Endothelial cell of umbilical vein (primary cell): ENCODE results near the gene LPAR5. TPM values are rescaled to one million over a fixed set of nuclear protein-coding genes. Genes with fewer than 3 reads are reported as not detected.

Experiments used
- BruUV-seq: library from RNA; stranded (reverse); fragments of 400-500 nt; replicated peaks from 2 replicates; lab custom pipeline; 2021; lab: Mats Ljungman, UMichigan
- CTCF ChIA-PET: fragments of 300-600, 350-600 bp; sonication (Branson Sonifier 250); formaldehyde crosslinking; loops from one replicate; lab custom pipeline; 2021; ENCODE audit warnings: antibody characterized with exemption, inconsistent platforms; lab: Charles Lee
- POLR2A ChIA-PET: fragments of 300-600, 350-600 bp; sonication (Branson Sonifier 250); formaldehyde crosslinking; loops from one replicate; lab custom pipeline; 2021; ENCODE audit warnings: antibody characterized with exemption, inconsistent platforms; lab: Charles Lee
- DNase-seq: peaks from one replicate; pipeline ENCODE4 v3.0.0-alpha.2; 2011; ENCODE audit warnings: low read depth, low spot score
- FAIRE-seq: peaks from 2 replicates; lab custom pipeline; 2011; peaks lifted over from hg19 to GRCh38; lab: Jason Lieb, UNC
- H2AFZ ChIP-seq: 2 replicates; pipeline ENCODE4 v1.6.0; 2012; ENCODE audit warnings: low read depth, low read length, control low read depth, inconsistent platforms
- H3K27ac ChIP-seq: 2 replicates; pipeline ENCODE4 v1.5.1; 2011; ENCODE audit warnings: low read depth, mild to moderate bottlenecking, control low read depth, low read length, moderate library complexity; ENCODE audit not compliant: insufficient read depth
- H3K27me3 ChIP-seq, 2 experiments: 2 replicates each; pipeline versions ENCODE4 v1.6.0 to v1.6.1; 2011; ENCODE audit warnings: low read length in 2 of 2, mixed read lengths in 1 of 2; ENCODE audit not compliant: control insufficient read depth in 2 of 2, insufficient read depth in 2 of 2
- H3K36me3 ChIP-seq, 2 experiments: 2 replicates in 1 of 2; 3 replicates in 1 of 2; pipeline ENCODE4 v1.5.1; 2011; ENCODE audit warnings: low read length in 2 of 2, mild to moderate bottlenecking in 1 of 2, moderate library complexity in 1 of 2; ENCODE audit not compliant: control insufficient read depth in 2 of 2, insufficient read depth in 2 of 2; ENCODE audit errors: extremely low read depth in 1 of 2
- H3K4me1 ChIP-seq: 3 replicates; pipeline ENCODE4 v1.5.1; 2011; ENCODE audit warnings: mild to moderate bottlenecking, low read length; ENCODE audit not compliant: control insufficient read depth, insufficient read depth; ENCODE audit errors: extremely low read depth
- H3K4me2 ChIP-seq: 2 replicates; pipeline ENCODE4 v1.6.1; 2011; ENCODE audit warnings: low read length, control low read depth, mixed read lengths; ENCODE audit not compliant: insufficient read depth
- H3K4me3 ChIP-seq, 3 experiments: fragments of 200-600 bp in 1 of 3; sonication (generic), shearing (Covaris generic) in 1 of 3; replicated peaks in 1 of 3; 2 replicates each; pipeline ENCODE4 v1.5.1; 2011 to 2016; ENCODE audit warnings: control low read depth in 3 of 3, low read length in 3 of 3, mild to moderate bottlenecking in 2 of 3, inconsistent platforms in 1 of 3, low read depth in 1 of 3, moderate library complexity in 1 of 3; ENCODE audit not compliant: insufficient read depth in 1 of 3
- H3K79me2 ChIP-seq: 2 replicates; pipeline ENCODE4 v1.6.0; 2012; ENCODE audit warnings: low read length, inconsistent platforms; ENCODE audit not compliant: control insufficient read depth, insufficient read depth
- H3K9ac ChIP-seq: replicated peaks from 2 replicates; pipeline ENCODE3; 2011; ENCODE audit warnings: low read length, control low read depth; ENCODE audit not compliant: insufficient read depth; ENCODE audit errors: extremely low read depth
- H3K9me1 ChIP-seq: replicated peaks from 3 replicates; pipeline ENCODE4 v1.6.0; 2011; ENCODE audit warnings: mild to moderate bottlenecking, low read length; ENCODE audit not compliant: control insufficient read depth, insufficient read depth; ENCODE audit errors: extremely low read depth
- H3K9me3 ChIP-seq: replicated peaks from 2 replicates; pipeline ENCODE4 v1.5.1; 2012; ENCODE audit warnings: low read length, inconsistent platforms; ENCODE audit not compliant: control insufficient read depth, insufficient read depth
- H4K20me1 ChIP-seq: replicated peaks from 2 replicates; pipeline ENCODE3; 2011; ENCODE audit warnings: mild to moderate bottlenecking, low read length; ENCODE audit not compliant: control insufficient read depth, insufficient read depth; ENCODE audit errors: extremely low read depth
- CTCF ChIP-seq, 2 donors: IDR thresholded peaks; 1 replicate in 1 of 2; 2 replicates in 1 of 2; pipeline ENCODE4 v1.5.1; 2011; ENCODE audit warnings: low read length in 2 of 2, mild to moderate bottlenecking in 2 of 2, moderate library complexity in 2 of 2, control low read depth in 1 of 2, inconsistent platforms in 1 of 2, low read depth in 1 of 2; ENCODE audit not compliant: insufficient read depth in 1 of 2; ENCODE audit errors: extremely low read depth in 1 of 2
- EZH2 ChIP-seq: IDR thresholded peaks from 2 replicates; pipeline ENCODE4 v1.6.1; 2012; ENCODE audit warnings: borderline replicate concordance, low read depth, mild to moderate bottlenecking, moderate library complexity, low read length, inconsistent platforms; ENCODE audit not compliant: severe bottlenecking
- FOS ChIP-seq: IDR thresholded peaks from 2 replicates; pipeline ENCODE4 v1.6.1; 2011; ENCODE audit warnings: mild to moderate bottlenecking, low read length, moderate library complexity, borderline replicate concordance; ENCODE audit not compliant: insufficient read depth
- GATA2 ChIP-seq: IDR thresholded peaks from 2 replicates; pipeline ENCODE4 v1.7.0; 2011; ENCODE audit warnings: low read depth, mild to moderate bottlenecking, moderate library complexity, mixed read lengths, low read length; ENCODE audit not compliant: insufficient read length, insufficient read depth
- JUN ChIP-seq: IDR thresholded peaks from 2 replicates; pipeline ENCODE4 v1.6.1; 2011; ENCODE audit warnings: borderline replicate concordance, low read depth; ENCODE audit not compliant: insufficient read length, insufficient read depth
- MAX ChIP-seq: IDR thresholded peaks from 2 replicates; pipeline ENCODE4 v1.6.1; 2011; ENCODE audit not compliant: insufficient read depth, insufficient read length
- MYC ChIP-seq: IDR thresholded peaks from one replicate; pipeline ENCODE4 v1.6.1; 2011; ENCODE audit warnings: mild to moderate bottlenecking, low read depth, low read length
- POLR2A ChIP-seq: IDR thresholded peaks from 2 replicates; pipeline ENCODE4 v1.6.1; 2012; ENCODE audit warnings: low read depth, mild to moderate bottlenecking, control low read depth, low read length
- POLR2AphosphoS5 ChIP-seq: IDR thresholded peaks from 2 replicates; pipeline ENCODE4 v1.6.1; 2012; ENCODE audit warnings: low read depth, mild to moderate bottlenecking, control low read depth, low read length, moderate library complexity; ENCODE audit not compliant: insufficient read depth
- dilution Hi-C: fragments of 300-500 bp; cut with MboI; formaldehyde crosslinking; loops from one replicate; pipeline ENCODE4 v1.15.0; 2019; ENCODE audit warnings: low sequenced_read_pairs; ENCODE audit not compliant: extremely low pct_ligation_motif_present
- intact Hi-C: fragments of 100-400 bp; cut with micrococcal nuclease; formaldehyde crosslinking; loops from one replicate; pipeline ENCODE4 v1.10.0; 2022
- polyA plus RNA-seq, 4 experiments: library from polyadenylated mRNA; depleted of rRNA in 3 of 4; stranded (reverse) in 3 of 4; unstranded in 1 of 4; fragments of >200 nt; gene quantifications; 2 replicates each; pipeline versions ENCODE4 v1.2.1 to v1.2.3, GENCODE V29; 2011 to 2012; ENCODE audit warnings: missing spikeins in 1 of 4
- total RNA-seq: library from RNA; stranded (reverse); gene quantifications from 2 replicates; pipeline ENCODE4 v1.2.3, GENCODE V29; 2021

Gene LPAR5
- total and polyA plus RNA-seq, 2 donors (not counting 3 experiments of a cell fraction or from before 2014, with no cell fraction given), result 0.23 TPM; not detected in 1

GRCh38 chr12:6584293-6584692 lies 51.5 kb downstream of the LPAR5 start:
- CTCF ChIA-PET, result no interaction called here
- dilution Hi-C loops, result no loop called here
- POLR2A ChIA-PET, result no interaction called here
- no peak overlapping the region for H3K4me3 ChIP-seq
- no peaks in the 10 kb centered on the region for H3K27me3 ChIP-seq
- BruUV-seq, result no TSS peak
- peaks cover 2% of the 10 kb centered on the region for H3K79me2 ChIP-seq
- peaks cover 35 to 60% of the 10 kb centered on the region in 2 experiments for H3K36me3 ChIP-seq
- intact Hi-C loops, result no loop called here
- H2AFZ ChIP-seq, result no peak overlapping the region
- no peaks in the 10 kb centered on the region for H3K4me1 ChIP-seq
- H3K9me3 ChIP-seq, result no peaks in the 10 kb centered on the region
- no peaks in the 10 kb centered on the region for H4K20me1 ChIP-seq
- no peaks in the 10 kb centered on the region for H3K9me1 ChIP-seq
- H3K4me2 ChIP-seq, result no peak overlapping the region
- FAIRE-seq, result no peak
- DNase-seq, result no peak
- no peak overlapping the region for H3K27ac ChIP-seq
- TF ChIP-seq MAX (no peak), FOS (no peak), CTCF (IDR thresholded peaks at IDR 0.05; ENCODE audit: extremely low read depth in 1 of 2, insufficient read depth in 1 of 2, low read depth in 1 of 2, low read length in 2 of 2) (no peak), POLR2AphosphoS5 (no peak), POLR2A (no peak), JUN (no peak), MYC (no peak), EZH2 (no peak), GATA2 (no peak)
- no peak overlapping the region for H3K9ac ChIP-seq
